ENCODE data around the gene OLFM1. TPM values are rescaled to one million over a fixed set of nuclear protein-coding genes. Genes with fewer than 3 reads are reported as not detected.
"Not testable (repeated sequence)": the region's sequence is repeated elsewhere in the genome, so short reads cannot be mapped to it uniquely, and the experiment has no call there.

OLFM1 gene
- polyA plus RNA-seq, 1 donor: 29.3 TPM

DNA sequence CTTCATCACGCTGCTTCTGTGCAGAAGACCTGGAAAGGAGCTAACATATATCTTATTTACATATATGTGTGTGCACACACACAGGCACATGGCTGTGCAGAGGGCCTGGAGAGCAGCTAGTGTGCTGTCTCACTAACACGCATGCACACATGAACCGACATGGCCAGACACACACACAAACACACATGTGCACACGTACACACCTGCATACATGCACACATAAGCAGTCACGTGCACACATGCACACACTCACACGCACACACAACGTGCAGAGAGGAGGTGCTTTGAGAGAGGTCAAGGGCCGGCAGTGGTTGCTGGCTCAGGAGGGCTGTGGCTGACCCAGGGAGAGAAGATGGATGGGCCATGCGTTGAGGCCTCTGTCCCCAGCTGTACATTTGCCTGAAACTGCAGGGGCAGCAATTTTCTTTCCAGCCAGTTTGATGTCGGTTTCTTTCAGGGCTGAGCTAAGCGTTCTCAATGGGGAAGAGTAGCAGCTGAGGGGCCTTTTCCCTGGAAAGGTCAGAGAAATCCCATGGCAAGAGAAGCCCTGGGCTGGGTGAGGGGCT, 66.7 kb downstream of the OLFM1 start:
- no peaks in the 10 kb centered on the region for H3K36me3 ChIP-seq (ENCODE audit: control insufficient read depth, insufficient read depth, low read length)
- WGBS (ENCODE audit: insufficient coverage, low lambda C conversion rate): no CpG with 5 or more reads among the region's 11 CpGs
- H3K4me1 ChIP-seq (ENCODE audit: control insufficient read depth, insufficient read depth, low read length): no peaks in the 10 kb centered on the region
- H3K9me3 ChIP-seq (ENCODE audit: control insufficient read depth, low read depth, low read length): no peaks in the 10 kb centered on the region
- H3K27me3 ChIP-seq (ENCODE audit: control insufficient read depth, insufficient read depth, low read length): no peaks in the 10 kb centered on the region
- no peak for DNase-seq
- no peak overlapping the region for H3K4me3 ChIP-seq (ENCODE audit: low read length)
- no peak overlapping the region for H3K27ac ChIP-seq (ENCODE audit: low read length)

DNA sequence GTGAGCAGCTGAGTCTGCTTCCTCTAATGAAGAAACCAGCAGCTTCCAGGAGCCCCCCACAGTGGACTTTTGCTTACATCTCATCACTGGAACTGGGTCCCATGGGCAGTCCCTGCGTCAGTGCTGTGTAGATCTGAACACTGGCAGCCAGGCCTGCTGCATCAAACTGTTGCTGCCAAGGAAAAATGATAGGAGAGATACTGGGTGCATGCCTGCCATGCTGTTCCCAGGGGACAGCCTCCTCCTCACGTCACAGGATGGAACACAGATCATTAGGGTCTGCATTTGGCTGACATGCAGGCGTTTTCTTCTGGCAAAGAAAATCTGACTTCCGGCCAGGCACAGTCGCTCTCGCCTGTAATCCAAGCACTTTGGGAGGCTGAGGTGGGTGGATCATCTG, 67.9 kb downstream of the OLFM1 start:
- no peak overlapping the region for H3K27ac ChIP-seq (ENCODE audit: low read length)
- DNase-seq: no peak
- H3K9me3 ChIP-seq (ENCODE audit: control insufficient read depth, low read depth, low read length): no peaks in the 10 kb centered on the region
- no peaks in the 10 kb centered on the region for H3K36me3 ChIP-seq (ENCODE audit: control insufficient read depth, insufficient read depth, low read length)
- no peak overlapping the region for H3K4me3 ChIP-seq (ENCODE audit: low read length)
- H3K4me1 ChIP-seq (ENCODE audit: control insufficient read depth, insufficient read depth, low read length): no peaks in the 10 kb centered on the region
- no CpG with 5 or more reads among the region's 6 CpGs for WGBS (ENCODE audit: insufficient coverage, low lambda C conversion rate)
- H3K27me3 ChIP-seq (ENCODE audit: control insufficient read depth, insufficient read depth, low read length): no peaks in the 10 kb centered on the region

DNA sequence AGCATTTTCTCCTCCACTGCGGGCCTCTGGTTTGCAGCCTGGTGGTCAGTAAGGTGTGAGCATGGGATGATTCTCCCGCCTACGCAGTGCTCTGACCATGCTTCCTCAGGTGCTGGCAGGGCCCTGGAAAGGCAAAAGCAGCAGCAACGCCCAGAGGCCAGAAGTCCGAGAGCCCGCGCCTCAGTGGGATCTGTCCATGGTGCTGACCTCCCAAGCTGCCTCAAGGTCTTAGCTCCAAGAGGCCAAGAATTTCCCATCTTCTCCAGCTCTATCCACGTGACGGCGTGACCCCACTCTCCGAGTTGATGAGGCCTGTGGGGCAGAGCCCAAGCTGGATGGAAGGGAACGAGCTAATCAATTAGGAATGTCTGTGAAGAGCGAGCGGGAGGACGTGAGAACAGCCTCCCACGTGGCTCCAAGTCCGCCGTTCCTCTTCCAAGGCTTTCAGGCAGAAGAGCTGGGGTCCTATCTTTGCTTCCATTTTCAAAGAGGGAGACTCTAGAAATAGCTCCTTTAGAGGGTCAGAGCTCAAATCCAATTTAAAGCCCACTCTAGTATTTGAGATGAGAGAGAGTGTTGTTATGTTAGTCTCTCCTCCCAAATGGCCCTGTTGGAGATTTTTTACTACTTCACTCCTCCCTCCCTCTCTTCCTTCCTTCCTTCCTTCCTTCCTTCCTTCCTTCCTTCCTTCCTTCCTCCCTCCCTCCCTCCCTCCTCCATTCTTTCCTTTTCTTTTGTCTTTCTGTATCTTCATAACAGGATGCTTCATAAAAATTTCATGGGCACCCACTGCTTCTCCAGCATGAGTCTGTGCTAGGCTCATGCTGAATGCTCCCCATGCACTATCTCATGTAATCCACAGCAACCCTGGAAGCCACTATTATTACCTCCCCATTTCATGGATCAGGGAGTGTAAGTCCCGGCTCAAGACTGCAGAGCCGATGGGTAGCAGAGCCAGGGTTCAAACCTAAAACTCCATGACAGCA, 69.3 kb downstream of the OLFM1 start:
- Histone ChIP-seq H3K9me3 (ENCODE audit: control insufficient read depth, low read depth, low read length) (no peaks in the 10 kb centered on the region), H3K27ac (ENCODE audit: low read length) (no peak overlapping the region), H3K4me1 (ENCODE audit: control insufficient read depth, insufficient read depth, low read length) (no peaks in the 10 kb centered on the region), H3K27me3 (ENCODE audit: control insufficient read depth, insufficient read depth, low read length) (no peaks in the 10 kb centered on the region), H3K4me3 (ENCODE audit: low read length) (no peak overlapping the region), H3K36me3 (ENCODE audit: control insufficient read depth, insufficient read depth, low read length) (no peaks in the 10 kb centered on the region)
- 88% methylated on average over 3 of the region's 20 CpGs for WGBS (ENCODE audit: insufficient coverage, low lambda C conversion rate)
- DNase-seq: peak; percentile 43 to 50

DNA sequence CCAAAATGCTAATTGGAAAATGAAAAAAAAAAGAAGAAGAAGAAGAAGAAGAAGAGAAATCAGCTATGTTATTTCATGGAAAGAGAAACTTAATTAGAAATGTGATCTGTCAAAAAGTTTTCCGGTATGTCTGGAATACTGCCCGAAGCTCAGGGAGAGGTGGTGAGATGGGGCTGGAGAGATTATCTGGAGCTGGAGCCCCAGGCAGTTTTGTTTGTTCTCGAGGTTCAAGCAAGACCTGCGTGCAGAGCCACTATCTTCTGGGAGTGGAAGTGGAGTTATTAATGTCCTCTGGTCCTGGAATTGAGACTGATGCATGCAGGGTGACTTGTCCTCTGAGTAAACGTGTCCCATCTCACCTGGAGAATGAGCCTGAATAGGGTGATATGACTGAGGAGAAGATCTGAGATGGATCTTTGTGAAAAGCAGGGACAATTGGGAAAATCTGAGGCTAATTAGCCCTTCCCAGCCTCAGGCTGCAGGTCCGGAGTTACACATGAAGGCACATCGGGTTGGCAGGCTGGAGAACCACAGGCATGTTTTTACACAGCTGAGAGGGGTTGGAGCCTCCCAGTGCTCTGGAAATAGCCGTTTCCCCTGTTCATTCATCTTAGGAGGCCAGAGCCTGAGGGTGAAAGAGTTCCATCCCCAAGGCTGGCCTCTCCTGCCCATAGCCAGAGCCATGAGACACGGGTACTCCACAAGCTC, 70.5 kb downstream of the OLFM1 start:
- DNase-seq: no peak
- Histone ChIP-seq H3K27me3 (ENCODE audit: control insufficient read depth, insufficient read depth, low read length) (no peaks in the 10 kb centered on the region), H3K4me3 (ENCODE audit: low read length) (no peak overlapping the region), H3K27ac (ENCODE audit: low read length) (no peak overlapping the region), H3K9me3 (ENCODE audit: control insufficient read depth, low read depth, low read length) (no peaks in the 10 kb centered on the region), H3K36me3 (ENCODE audit: control insufficient read depth, insufficient read depth, low read length) (no peaks in the 10 kb centered on the region), H3K4me1 (ENCODE audit: control insufficient read depth, insufficient read depth, low read length) (no peaks in the 10 kb centered on the region)
- no CpG with 5 or more reads among the region's 9 CpGs for WGBS (ENCODE audit: insufficient coverage, low lambda C conversion rate)

DNA sequence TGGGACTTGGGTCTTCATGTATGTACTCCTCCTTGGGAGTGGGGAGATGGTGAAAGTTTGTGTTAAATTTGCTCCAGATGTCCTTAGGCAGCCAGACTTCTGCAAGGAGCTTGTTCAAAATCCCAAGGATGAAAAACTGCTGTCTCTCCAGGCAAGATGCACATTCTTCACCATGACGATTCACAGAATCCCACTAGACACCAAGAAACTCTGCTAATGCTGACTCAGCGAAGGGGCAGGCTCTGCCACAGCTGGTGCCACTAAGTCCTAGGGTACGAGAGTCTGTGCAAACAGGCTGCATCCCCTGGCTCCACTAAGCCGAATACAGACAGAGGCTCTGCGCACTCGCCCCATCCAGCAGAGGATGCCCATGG, 71.1 kb downstream of the OLFM1 start:
- no peaks in the 10 kb centered on the region for H3K27me3 ChIP-seq (ENCODE audit: control insufficient read depth, insufficient read depth, low read length)
- WGBS (ENCODE audit: insufficient coverage, low lambda C conversion rate): no CpG with 5 or more reads among the region's 6 CpGs

DNA sequence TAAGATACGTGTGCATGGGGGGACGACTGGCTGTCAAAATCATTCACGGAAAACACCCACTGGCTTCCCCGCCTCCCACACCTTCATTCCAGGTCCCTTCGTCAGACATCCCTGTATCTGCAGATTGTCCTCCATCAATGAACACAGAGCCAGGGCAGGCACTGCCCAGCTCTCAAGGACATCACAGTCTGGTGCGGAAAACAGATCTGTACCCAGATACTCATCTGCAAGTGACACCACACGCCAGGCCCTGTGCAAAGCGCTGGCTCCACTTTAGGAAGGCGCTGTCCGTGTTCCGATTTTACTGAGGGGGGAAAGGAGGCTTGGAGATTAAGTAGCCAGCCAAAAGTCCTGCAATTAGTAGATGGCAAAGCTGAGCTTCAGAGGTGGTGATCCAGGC, 72.3 kb downstream of the OLFM1 start:
- Histone ChIP-seq H3K9me3 (ENCODE audit: control insufficient read depth, low read depth, low read length) (no peaks in the 10 kb centered on the region), H3K27me3 (ENCODE audit: control insufficient read depth, insufficient read depth, low read length) (no peaks in the 10 kb centered on the region), H3K36me3 (ENCODE audit: control insufficient read depth, insufficient read depth, low read length) (no peaks in the 10 kb centered on the region), H3K4me1 (ENCODE audit: control insufficient read depth, insufficient read depth, low read length) (no peaks in the 10 kb centered on the region), H3K27ac (ENCODE audit: low read length) (no peak overlapping the region), H3K4me3 (ENCODE audit: low read length) (no peak overlapping the region)
- no CpG with 5 or more reads among the region's 11 CpGs for whole genome bisulfite sequencing (ENCODE audit: insufficient coverage, low lambda C conversion rate)
- no peak for DNase-seq

More for the DNA sequence above, 71.1 kb downstream of the OLFM1 start:
- no peaks in the 10 kb centered on the region for H3K9me3 ChIP-seq (ENCODE audit: control insufficient read depth, low read depth, low read length)
- no peak overlapping the region for H3K27ac ChIP-seq (ENCODE audit: low read length)
- no peaks in the 10 kb centered on the region for H3K36me3 ChIP-seq (ENCODE audit: control insufficient read depth, insufficient read depth, low read length)
- H3K4me1 ChIP-seq (ENCODE audit: control insufficient read depth, insufficient read depth, low read length): no peaks in the 10 kb centered on the region
- no peak overlapping the region for H3K4me3 ChIP-seq (ENCODE audit: low read length)
- DNase-seq: no peak

DNA sequence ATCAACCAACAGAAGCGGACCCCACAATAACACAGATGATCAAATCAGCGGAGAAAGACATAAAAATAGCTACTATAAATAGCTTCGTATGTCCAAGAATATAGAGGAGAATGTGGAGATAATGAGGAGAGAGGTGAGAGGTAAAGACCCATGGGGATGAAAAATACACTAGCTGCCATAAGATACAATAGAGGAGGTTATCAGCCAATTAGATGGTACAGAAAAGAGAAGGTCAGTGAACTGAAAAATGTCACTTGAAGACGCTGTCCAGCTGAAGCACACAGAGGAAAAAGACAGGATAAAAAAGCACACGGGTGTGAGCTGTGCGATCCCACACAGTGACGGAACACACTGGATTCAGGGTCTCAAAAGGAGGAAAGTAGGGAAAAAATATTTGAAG, 73.4 kb downstream of the OLFM1 start:
- no peaks in the 10 kb centered on the region for H3K9me3 ChIP-seq (ENCODE audit: control insufficient read depth, low read depth, low read length)
- H3K4me1 ChIP-seq (ENCODE audit: control insufficient read depth, insufficient read depth, low read length): no peaks in the 10 kb centered on the region
- H3K4me3 ChIP-seq (ENCODE audit: low read length): no peak overlapping the region
- no peaks in the 10 kb centered on the region for H3K27me3 ChIP-seq (ENCODE audit: control insufficient read depth, insufficient read depth, low read length)
- no peak overlapping the region for H3K27ac ChIP-seq (ENCODE audit: low read length)
- DNase-seq: no peak
- no peaks in the 10 kb centered on the region for H3K36me3 ChIP-seq (ENCODE audit: control insufficient read depth, insufficient read depth, low read length)
- 87% methylated on average over 5 of the region's 7 CpGs for WGBS (ENCODE audit: insufficient coverage, low lambda C conversion rate)

DNA sequence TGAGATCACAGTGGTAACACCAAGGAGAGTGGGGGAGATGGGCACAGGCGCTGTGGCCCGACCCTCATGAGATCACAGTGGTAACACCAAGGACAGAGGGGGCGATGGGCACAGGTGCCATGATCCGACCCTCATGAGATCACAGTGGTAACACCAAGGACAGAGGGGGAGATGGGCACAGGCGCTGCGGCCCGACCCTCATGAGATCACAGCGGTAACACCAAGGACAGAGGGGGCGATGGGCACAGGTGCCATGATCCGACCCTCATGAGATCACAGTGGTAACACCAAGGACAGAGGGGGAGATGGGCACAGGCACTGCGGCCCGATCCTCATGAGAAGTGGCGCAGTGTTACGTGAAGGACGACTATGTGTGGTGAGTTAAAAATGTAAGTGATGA, 75.1 kb downstream of the OLFM1 start:
- H3K4me1 ChIP-seq (ENCODE audit: control insufficient read depth, insufficient read depth, low read length); H3K9me3 ChIP-seq (ENCODE audit: control insufficient read depth, low read depth, low read length); DNase-seq; H3K27me3 ChIP-seq (ENCODE audit: control insufficient read depth, insufficient read depth, low read length); H3K36me3 ChIP-seq (ENCODE audit: control insufficient read depth, insufficient read depth, low read length); H3K27ac ChIP-seq (ENCODE audit: low read length); H3K4me3 ChIP-seq (ENCODE audit: low read length): not testable (repeated sequence)
- WGBS (ENCODE audit: insufficient coverage, low lambda C conversion rate): no CpG with 5 or more reads among the region's 15 CpGs

DNA sequence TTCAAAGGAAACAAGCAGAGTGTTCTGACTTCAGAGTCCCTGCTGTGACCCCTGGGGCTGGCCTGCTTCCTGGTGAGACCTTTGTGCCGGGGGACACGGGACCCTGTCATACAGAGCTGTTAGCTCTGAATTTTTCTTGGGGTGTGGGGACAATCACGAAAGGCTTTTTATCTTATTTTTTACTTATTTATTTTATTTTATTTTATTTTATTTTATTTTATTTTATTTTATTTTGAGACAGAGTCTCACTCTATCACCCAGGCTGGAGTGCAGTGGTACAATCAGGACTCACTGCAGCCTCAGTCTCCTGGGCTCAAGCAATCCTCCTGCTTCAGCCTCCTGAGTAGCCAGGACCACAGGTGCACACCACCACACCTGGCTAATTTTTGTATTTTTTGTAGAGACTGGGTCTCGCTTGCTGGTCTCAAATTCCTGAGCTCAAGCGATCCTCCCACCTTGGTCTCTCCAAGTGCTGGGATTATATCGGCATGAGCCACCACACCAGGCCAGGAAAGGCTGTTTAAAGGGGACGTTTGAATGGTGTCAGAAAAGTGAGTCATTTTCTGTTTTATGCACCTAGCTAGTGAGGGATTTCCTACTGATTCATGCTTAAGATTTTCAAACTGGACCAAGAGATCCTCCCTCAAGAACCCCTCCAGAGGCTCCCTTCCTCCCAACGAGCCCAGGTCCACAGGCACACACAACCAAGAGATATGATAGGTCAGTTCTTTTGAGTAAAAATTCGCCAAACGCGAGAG, 75.7 kb downstream of the OLFM1 start:
- no peaks in the 10 kb centered on the region for H3K27me3 ChIP-seq (ENCODE audit: control insufficient read depth, insufficient read depth, low read length)
- H3K36me3 ChIP-seq (ENCODE audit: control insufficient read depth, insufficient read depth, low read length): no peaks in the 10 kb centered on the region
- H3K9me3 ChIP-seq (ENCODE audit: control insufficient read depth, low read depth, low read length): no peaks in the 10 kb centered on the region
- DNase-seq: no peak
- WGBS (ENCODE audit: insufficient coverage, low lambda C conversion rate): 100% methylated on average over 1 of the region's 11 CpGs
- no peak overlapping the region for H3K27ac ChIP-seq (ENCODE audit: low read length)
- H3K4me3 ChIP-seq (ENCODE audit: low read length): no peak overlapping the region
- H3K4me1 ChIP-seq (ENCODE audit: control insufficient read depth, insufficient read depth, low read length): no peaks in the 10 kb centered on the region

DNA sequence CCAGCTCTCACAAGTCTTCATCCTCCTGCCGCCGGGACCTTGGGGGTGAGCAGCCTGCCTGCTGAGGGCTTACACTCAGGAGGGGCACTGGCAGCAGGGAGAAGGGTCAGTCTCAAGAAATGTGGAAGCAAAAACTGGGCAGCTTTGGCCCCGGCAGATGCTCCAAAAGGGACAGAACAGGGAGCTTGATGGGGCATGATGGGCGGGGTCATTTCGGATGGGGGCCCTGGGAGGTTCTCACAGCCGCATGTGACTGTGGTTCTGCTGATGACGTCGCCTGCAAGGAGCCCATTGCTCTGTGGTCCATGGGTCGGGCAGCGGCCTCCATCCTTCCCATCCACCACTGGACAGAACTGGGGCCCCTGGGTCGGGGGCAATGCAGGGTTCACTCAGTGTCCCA, 76.6 kb downstream of the OLFM1 start:
- Histone ChIP-seq H3K9me3 (ENCODE audit: control insufficient read depth, low read depth, low read length) (no peaks in the 10 kb centered on the region), H3K27ac (ENCODE audit: low read length) (no peak overlapping the region), H3K27me3 (ENCODE audit: control insufficient read depth, insufficient read depth, low read length) (no peaks in the 10 kb centered on the region), H3K4me3 (ENCODE audit: low read length) (no peak overlapping the region), H3K4me1 (ENCODE audit: control insufficient read depth, insufficient read depth, low read length) (no peaks in the 10 kb centered on the region), H3K36me3 (ENCODE audit: control insufficient read depth, insufficient read depth, low read length) (no peaks in the 10 kb centered on the region)
- no peak for DNase-seq
- no CpG with 5 or more reads among the region's 11 CpGs for WGBS (ENCODE audit: insufficient coverage, low lambda C conversion rate)

Measured in large intestine (tissue), 3 donors.